Stimulated activated naive B cell treated with anti-CD40 and anti-IgM and Interleukin-4, amounts not matched to agents 10 μg/mL and 1 μg/mL and 100 μg/mL, for 72 hours (primary cell): ENCODE data around the gene BANF1.
A peak's percentile ranks its signal among the peaks of the same experiment; 100 is the strongest.

Experiments
- ATAC-seq, 2 donors: fragments of 150-1000 bp; cut with Tn5 transposase; replicated peaks; 2 replicates each; pipeline ENCODE4 v1.10.0; 2021; ENCODE audit warnings: moderate library complexity in 1 of 2
- DNase-seq: peaks from one replicate; pipeline ENCODE4 v3.0.0; 2021
- H3K27ac Mint-ChIP-seq: one replicate; pipeline ENCODE4 v1.8.0; 2022; ENCODE audit warnings: mild to moderate bottlenecking, mixed read lengths
- H3K27me3 Mint-ChIP-seq, 2 donors: one replicate each; pipeline ENCODE4 v1.8.0; 2022; ENCODE audit warnings: mixed read lengths in 2 of 2
- H3K36me3 Mint-ChIP-seq, 2 donors: one replicate each; pipeline ENCODE4 v1.8.0; 2022; ENCODE audit warnings: mixed read lengths in 2 of 2, mild to moderate bottlenecking in 1 of 2
- H3K4me1 Mint-ChIP-seq, 2 donors: one replicate each; pipeline ENCODE4 v1.8.0; 2022; ENCODE audit warnings: mixed read lengths in 2 of 2, mild to moderate bottlenecking in 1 of 2
- H3K4me3 Mint-ChIP-seq, 2 donors: one replicate each; pipeline ENCODE4 v1.8.0; 2022; ENCODE audit warnings: mild to moderate bottlenecking in 2 of 2, mixed read lengths in 2 of 2, moderate library complexity in 1 of 2
- H3K9me3 Mint-ChIP-seq, 2 donors: one replicate each; pipeline ENCODE4 v1.8.0; 2022; ENCODE audit warnings: mixed read lengths in 2 of 2, mild to moderate bottlenecking in 1 of 2

Gene BANF1

GRCh38 chr11:66026017-66026529 lies 23.8 kb downstream of the BANF1 start, which contains the start of gene CATSPER1:
Gene CATSPER1, minus strand, starts transcription at chr11:66026479. Its CDS starts 100 bp downstream, at chr11:66026379.
- peaks cover 10 to 29% of the 10 kb centered on the region in 2 donors for H3K27me3 Mint-ChIP-seq
- no peak within 1 kb of the TSS for H3K27ac Mint-ChIP-seq
- no peaks in the 10 kb centered on the region for H3K36me3 Mint-ChIP-seq
- H3K9me3 Mint-ChIP-seq = no peaks in the 10 kb centered on the region
- H3K4me1 Mint-ChIP-seq = peaks cover 4 to 12% of the 10 kb centered on the region in 2 donors
- H3K4me3 Mint-ChIP-seq = no peak within 1 kb of the TSS
- no peak for DNase-seq
- no peak for ATAC-seq

GRCh38 chr11:66032957-66033735 lies 30.8 kb downstream of the BANF1 start:
- Mint-ChIP-seq H3K27ac (no peak overlapping the region), H3K9me3 (no peaks in the 10 kb centered on the region), H3K4me3 (no peak overlapping the region), H3K27me3 (peaks cover 15 to 32% of the 10 kb centered on the region in 2 donors), H3K36me3 (no peaks in the 10 kb centered on the region), H3K4me1 (no peaks in the 10 kb centered on the region)
- DNase-seq (no peak), ATAC-seq (no peak)

- Mint-ChIP-seq H3K27me3 (peaks cover 19 to 27% of the 10 kb centered on the region in 2 donors), H3K9me3 (no peaks in the 10 kb centered on the region), H3K36me3 (no peaks in the 10 kb centered on the region), H3K4me3 (no peak overlapping the region), H3K4me1 (no peaks in the 10 kb centered on the region), H3K27ac (no peak overlapping the region)
- DNase-seq (no peak), ATAC-seq (no peak)
Observed at GRCh38 chr11:66035653-66036333, 33.5 kb downstream of the BANF1 start.

- H3K9me3 Mint-ChIP-seq = no peaks in the 10 kb centered on the region
- ATAC-seq = no peak
- DNase-seq = no peak
Observed at GRCh38 chr11:66036334-66036710, 34.0 kb downstream of the BANF1 start.

GRCh38 chr11:66037327-66037726 lies 35.0 kb downstream of the BANF1 start:
- DNase-seq (no peak), ATAC-seq (no peak)
- peaks cover 19 to 27% of the 10 kb centered on the region in 2 donors for H3K27me3 Mint-ChIP-seq
- H3K4me1 Mint-ChIP-seq = no peaks in the 10 kb centered on the region
- no peaks in the 10 kb centered on the region for H3K36me3 Mint-ChIP-seq
- H3K27ac Mint-ChIP-seq = no peak overlapping the region
- no peak overlapping the region for H3K4me3 Mint-ChIP-seq
- H3K9me3 Mint-ChIP-seq = no peaks in the 10 kb centered on the region

More at GRCh38 chr11:66036334-66036710, 34.0 kb downstream of the BANF1 start:
- H3K27me3 Mint-ChIP-seq = peaks cover 19 to 27% of the 10 kb centered on the region in 2 donors
- no peak overlapping the region for H3K4me3 Mint-ChIP-seq
- no peaks in the 10 kb centered on the region for H3K4me1 Mint-ChIP-seq
- H3K36me3 Mint-ChIP-seq = no peaks in the 10 kb centered on the region
- no peak overlapping the region for H3K27ac Mint-ChIP-seq

- Mint-ChIP-seq H3K36me3 (no peaks in the 10 kb centered on the region), H3K27me3 (peaks cover 15 to 23% of the 10 kb centered on the region in 2 donors), H3K4me1 (peaks cover 2 to 5% of the 10 kb centered on the region in 2 donors), H3K27ac (no peak overlapping the region), H3K9me3 (no peaks in the 10 kb centered on the region), H3K4me3 (no peak overlapping the region)
- ATAC-seq (no peak), DNase-seq (no peak)
Observed at GRCh38 chr11:66039765-66040164, 37.5 kb downstream of the BANF1 start.

GRCh38 chr11:66042227-66042995 lies 40.1 kb downstream of the BANF1 start:
- peaks cover 10 to 15% of the 10 kb centered on the region in 2 donors for H3K4me1 Mint-ChIP-seq
- H3K27ac Mint-ChIP-seq = no peak overlapping the region
- H3K9me3 Mint-ChIP-seq = no peaks in the 10 kb centered on the region
- no peak for DNase-seq
- peaks cover 8 to 10% of the 10 kb centered on the region in 2 donors for H3K27me3 Mint-ChIP-seq
- no peak overlapping the region for H3K4me3 Mint-ChIP-seq
- ATAC-seq = no peak
- no peaks in the 10 kb centered on the region for H3K36me3 Mint-ChIP-seq

GRCh38 chr11:66042996-66043906 lies 40.9 kb downstream of the BANF1 start:
- ATAC-seq (no peak), DNase-seq (no peak)
- no peaks in the 10 kb centered on the region for H3K9me3 Mint-ChIP-seq
- H3K4me3 Mint-ChIP-seq = no peak overlapping the region
- peaks cover 10 to 15% of the 10 kb centered on the region in 2 donors for H3K4me1 Mint-ChIP-seq
- H3K27ac Mint-ChIP-seq = no peak overlapping the region
- peaks cover 7 to 13% of the 10 kb centered on the region in 2 donors for H3K27me3 Mint-ChIP-seq
- no peaks in the 10 kb centered on the region for H3K36me3 Mint-ChIP-seq

GRCh38 chr11:66044757-66045156 lies 42.5 kb downstream of the BANF1 start:
- Mint-ChIP-seq H3K36me3 (no peaks in the 10 kb centered on the region), H3K4me1 (peaks cover 13 to 15% of the 10 kb centered on the region in 2 donors), H3K9me3 (no peaks in the 10 kb centered on the region), H3K4me3 (peak overlapping the region; percentile 15 to 44), H3K27ac (no peak overlapping the region), H3K27me3 (peaks cover 13 to 26% of the 10 kb centered on the region in 2 donors)
- DNase-seq (no peak), ATAC-seq (peak in 1 of 2 donors; percentile 7)

- Mint-ChIP-seq H3K36me3 (no peaks in the 10 kb centered on the region), H3K4me1 (peaks cover 13 to 19% of the 10 kb centered on the region in 2 donors), H3K27me3 (peaks cover 13 to 26% of the 10 kb centered on the region in 2 donors), H3K27ac (no peak overlapping the region), H3K4me3 (peak overlapping the region; percentile 15 to 44), H3K9me3 (no peaks in the 10 kb centered on the region)
- ATAC-seq (peak; percentile 96), DNase-seq (peak; percentile 65)
Observed at GRCh38 chr11:66045177-66045639, 42.9 kb downstream of the BANF1 start.

- H3K4me1 Mint-ChIP-seq = peaks cover 23 to 33% of the 10 kb centered on the region in 2 donors
- no peaks in the 10 kb centered on the region for H3K36me3 Mint-ChIP-seq
- H3K27me3 Mint-ChIP-seq = peaks cover 13 to 26% of the 10 kb centered on the region in 2 donors
- no peak overlapping the region for H3K4me3 Mint-ChIP-seq
- DNase-seq (no peak), ATAC-seq (no peak)
- H3K27ac Mint-ChIP-seq = no peak overlapping the region
- H3K9me3 Mint-ChIP-seq = no peaks in the 10 kb centered on the region
Observed at GRCh38 chr11:66046901-66047300, 44.6 kb downstream of the BANF1 start.

GRCh38 chr11:66047541-66048365 lies 45.5 kb downstream of the BANF1 start:
- Mint-ChIP-seq H3K4me1 (peaks cover 26 to 35% of the 10 kb centered on the region in 2 donors), H3K27me3 (peaks cover 13 to 26% of the 10 kb centered on the region in 2 donors), H3K9me3 (no peaks in the 10 kb centered on the region), H3K36me3 (peaks cover 2 to 6% of the 10 kb centered on the region in 2 donors), H3K27ac (no peak overlapping the region), H3K4me3 (no peak overlapping the region)
- no peak for ATAC-seq
- DNase-seq = no peak
